HG03095 (cell line): Measurements from ENCODE around the gene LDB2.

Experiments used
- ATAC-seq: cut with Tn5 transposase; IDR thresholded peaks from one replicate; pipeline ENCODE4 v1.9.1; 2021; ENCODE audit warnings: moderate library complexity; ENCODE audit not compliant: unreplicated experiment

The LDB2 gene

GRCh38 chr4:16759931-16760582 is 138.4 kb downstream of the LDB2 start:
- no peak for ATAC-seq

- no peak for ATAC-seq
Measured at GRCh38 chr4:16758816-16759215, 139.6 kb downstream of the LDB2 start.

GRCh38 chr4:16758255-16758654 is 140.2 kb downstream of the LDB2 start:
- ATAC-seq: no peak

- ATAC-seq: no peak
Measured at GRCh38 chr4:16757080-16757521, 141.3 kb downstream of the LDB2 start.

- ATAC-seq: no peak
Measured at GRCh38 chr4:16754104-16754503, 144.3 kb downstream of the LDB2 start.

GRCh38 chr4:16752150-16752549 is 146.3 kb downstream of the LDB2 start:
- no peak for ATAC-seq

- no peak for ATAC-seq
Measured at GRCh38 chr4:16750882-16751642, 147.4 kb downstream of the LDB2 start.

- no peak for ATAC-seq
Measured at GRCh38 chr4:16750216-16750615, 148.2 kb downstream of the LDB2 start.

- ATAC-seq: no peak
Measured at GRCh38 chr4:16745887-16746286, 152.6 kb downstream of the LDB2 start.

GRCh38 chr4:16745009-16745635 is 153.3 kb downstream of the LDB2 start:
- ATAC-seq: no peak

GRCh38 chr4:16741287-16741686 is 157.2 kb downstream of the LDB2 start:
- ATAC-seq: no peak

GRCh38 chr4:16739997-16740624 is 158.3 kb downstream of the LDB2 start:
- no peak for ATAC-seq

GRCh38 chr4:16738558-16738957 is 159.9 kb downstream of the LDB2 start:
- no peak for ATAC-seq

GRCh38 chr4:16733509-16733908 is 164.9 kb downstream of the LDB2 start:
- no peak for ATAC-seq

- no peak for ATAC-seq
Measured at GRCh38 chr4:16732741-16733140, 165.7 kb downstream of the LDB2 start.

- no peak for ATAC-seq
Measured at GRCh38 chr4:16731776-16732380, 166.6 kb downstream of the LDB2 start.

- no peak for ATAC-seq
Measured at GRCh38 chr4:16730522-16731205, 167.8 kb downstream of the LDB2 start.

GRCh38 chr4:16729336-16729735 is 169.1 kb downstream of the LDB2 start:
- no peak for ATAC-seq

GRCh38 chr4:16728849-16729248 is 169.6 kb downstream of the LDB2 start:
- ATAC-seq: no peak

GRCh38 chr4:16728111-16728510 is 170.3 kb downstream of the LDB2 start:
- ATAC-seq: no peak

- no peak for ATAC-seq
Measured at GRCh38 chr4:16727218-16727617, 171.2 kb downstream of the LDB2 start.
